Smooth muscle cell (in vitro differentiated cells): ENCODE data around the gene EBF3. TPM values are rescaled to one million over a fixed set of nuclear protein-coding genes. Genes with fewer than 3 reads are reported as not detected.

Experiments used
- DNase-seq: peaks from one replicate; lab custom pipeline; 2025; ENCODE audit not compliant: unreplicated experiment; lab: John Stamatoyannopoulos, UW
- H2AFZ ChIP-seq: fragments of 200-600 bp; sonication (generic); 2 replicates; pipeline ENCODE4 v1.6.0; 2016; ENCODE audit warnings: antibody characterized with exemption, low read depth, mild to moderate bottlenecking
- H3F3A ChIP-seq: fragments of 200-600 bp; sonication (generic); 2 replicates; pipeline ENCODE4 v1.6.0; 2017; ENCODE audit warnings: antibody characterized with exemption, low read depth
- H3K27ac ChIP-seq: fragments of 200-600 bp; sonication (generic); 2 replicates; pipeline ENCODE4 v1.5.1; 2016; ENCODE audit warnings: low read depth, mild to moderate bottlenecking
- H3K27me3 ChIP-seq: fragments of 200-600 bp; sonication (generic); 2 replicates; pipeline ENCODE4 v1.6.1; 2016; ENCODE audit warnings: low read depth, mild to moderate bottlenecking
- H3K36me3 ChIP-seq: fragments of 200-600 bp; sonication (generic); 2 replicates; pipeline ENCODE4 v1.5.1; 2016; ENCODE audit warnings: low read depth
- H3K4me1 ChIP-seq: fragments of 200-600 bp; sonication (generic); 2 replicates; pipeline ENCODE4 v1.5.1; 2016; ENCODE audit warnings: low read depth
- H3K4me2 ChIP-seq: fragments of 200-600 bp; sonication (generic); 2 replicates; pipeline ENCODE4 v1.6.0; 2016; ENCODE audit warnings: mild to moderate bottlenecking
- H3K4me3 ChIP-seq: fragments of 200-600 bp; sonication (generic); 2 replicates; pipeline ENCODE4 v1.5.1; 2016; ENCODE audit warnings: mild to moderate bottlenecking
- H3K79me2 ChIP-seq: fragments of 200-600 bp; sonication (generic); 2 replicates; pipeline ENCODE4 v1.6.0; 2016; ENCODE audit warnings: low read depth, mild to moderate bottlenecking
- H3K9ac ChIP-seq: fragments of 200-600 bp; sonication (generic); 2 replicates; pipeline ENCODE4 v1.6.0; 2016; ENCODE audit warnings: low read depth
- H3K9me3 ChIP-seq: fragments of 200-600 bp; sonication (generic); replicated peaks from 2 replicates; pipeline ENCODE4 v1.5.1; 2016; ENCODE audit warnings: low read depth
- H4K20me1 ChIP-seq: fragments of 200-600 bp; sonication (generic); 2 replicates; pipeline ENCODE4 v1.6.0; 2016; ENCODE audit warnings: low read depth
- CTCF ChIP-seq: fragments of 200-600 bp; sonication (generic); IDR thresholded peaks from 2 replicates; pipeline ENCODE4 v1.5.1; 2017; ENCODE audit warnings: borderline replicate concordance, mild to moderate bottlenecking, antibody characterized with exemption; ENCODE audit not compliant: insufficient read depth, poor library complexity, severe bottlenecking
- WGBS: methylation state at CpG from one replicate; pipeline ENCODE4 v1.1.7; 2016; ENCODE audit warnings: low lambda C conversion rate; 5-methylcytosine and 5-hydroxymethylcytosine counted together
- polyA plus RNA-seq: library from polyadenylated mRNA; unstranded; fragments of >200 nt; fragmentation: Nextera tagmentation; extraction: Ambion mirVana; gene quantifications from 2 replicates; pipeline ENCODE4 v1.2.1, GENCODE V29; 2016
- total RNA-seq: library from RNA; depleted of rRNA; stranded (reverse); fragments of >200 nt; gene quantifications from 2 replicates; pipeline ENCODE4 v1.2.3, GENCODE V29; 2014

Gene EBF3
- total and polyA plus RNA-seq, 2 experiments from 2014 or later: not detected

GRCh38 chr10:129864601-129865126 lies 99.4 kb downstream of the EBF3 start:
- H3K9me3 ChIP-seq: no peaks in the 10 kb centered on the region
- H3F3A ChIP-seq: no peaks in the 10 kb centered on the region
- H4K20me1 ChIP-seq: no peaks in the 10 kb centered on the region
- peaks cover 6% of the 10 kb centered on the region for H3K4me1 ChIP-seq
- no peaks in the 10 kb centered on the region for H3K27me3 ChIP-seq
- H3K9ac ChIP-seq: no peak overlapping the region
- H3K79me2 ChIP-seq: no peaks in the 10 kb centered on the region
- H3K36me3 ChIP-seq: no peaks in the 10 kb centered on the region
- no peak overlapping the region for H3K4me3 ChIP-seq
- 91% methylated on average over 9 of the region's 9 CpGs for WGBS
- no peak overlapping the region for H2AFZ ChIP-seq
- H3K27ac ChIP-seq: no peak overlapping the region
- no peak for TF ChIP-seq CTCF
- no peak for DNase-seq
- no peak overlapping the region for H3K4me2 ChIP-seq

- H3K36me3 ChIP-seq: no peaks in the 10 kb centered on the region
- H3K27me3 ChIP-seq: no peaks in the 10 kb centered on the region
- H3K9me3 ChIP-seq: no peaks in the 10 kb centered on the region
- TF ChIP-seq CTCF: no peak
- H3K4me3 ChIP-seq: no peak overlapping the region
- no peak overlapping the region for H3K9ac ChIP-seq
- no peaks in the 10 kb centered on the region for H3K79me2 ChIP-seq
- H3K4me1 ChIP-seq: peaks cover 6% of the 10 kb centered on the region
- DNase-seq: no peak
- WGBS: 97% methylated on average over 4 of the region's 4 CpGs
- no peak overlapping the region for H3K4me2 ChIP-seq
- H2AFZ ChIP-seq: no peak overlapping the region
- no peaks in the 10 kb centered on the region for H4K20me1 ChIP-seq
- H3K27ac ChIP-seq: no peak overlapping the region
- H3F3A ChIP-seq: no peaks in the 10 kb centered on the region
These were observed 100.0 kb downstream of the EBF3 start for GRCh38 chr10:129864082-129864481.

- Histone ChIP-seq H3K4me2 (no peak overlapping the region), H3K4me1 (peaks cover 6% of the 10 kb centered on the region), H3K27me3 (no peaks in the 10 kb centered on the region), H3K9me3 (no peaks in the 10 kb centered on the region), H3K27ac (no peak overlapping the region), H2AFZ (no peak overlapping the region), H3F3A (no peaks in the 10 kb centered on the region), H3K9ac (no peak overlapping the region), H4K20me1 (no peaks in the 10 kb centered on the region), H3K36me3 (no peaks in the 10 kb centered on the region), H3K4me3 (no peak overlapping the region), H3K79me2 (no peaks in the 10 kb centered on the region)
- 33% methylated on average over 15 of the region's 15 CpGs for WGBS
- TF ChIP-seq CTCF: no peak
- no peak for DNase-seq
These were observed 100.8 kb downstream of the EBF3 start for GRCh38 chr10:129863201-129863663.

GRCh38 chr10:129861776-129862531 lies 102.1 kb downstream of the EBF3 start:
- no peak overlapping the region for H3K4me3 ChIP-seq
- no peak overlapping the region for H3K27ac ChIP-seq
- no peak for DNase-seq
- H2AFZ ChIP-seq: no peak overlapping the region
- H3K9ac ChIP-seq: no peak overlapping the region
- H3K79me2 ChIP-seq: no peaks in the 10 kb centered on the region
- TF ChIP-seq CTCF: no peak
- peaks cover 6% of the 10 kb centered on the region for H3K4me1 ChIP-seq
- H4K20me1 ChIP-seq: no peaks in the 10 kb centered on the region
- no peak overlapping the region for H3K4me2 ChIP-seq
- no peaks in the 10 kb centered on the region for H3F3A ChIP-seq
- no peaks in the 10 kb centered on the region for H3K27me3 ChIP-seq
- no peaks in the 10 kb centered on the region for H3K36me3 ChIP-seq
- 90% methylated on average over 22 of the region's 22 CpGs for WGBS
- H3K9me3 ChIP-seq: no peaks in the 10 kb centered on the region
